HG03342 (cell line): ENCODE measurements around the gene CARM1.
A peak's percentile ranks its signal among the peaks of the same experiment; 100 is the strongest.
"Not testable (repeated sequence)": the region's sequence is repeated elsewhere in the genome, so short reads cannot be mapped to it uniquely, and the experiment has no call there.

Experiments
- ATAC-seq: cut with Tn5 transposase; IDR thresholded peaks from one replicate; pipeline ENCODE4 v1.9.1; 2021; ENCODE audit warnings: mild to moderate bottlenecking, moderate library complexity; ENCODE audit not compliant: unreplicated experiment

Gene CARM1

DNA sequence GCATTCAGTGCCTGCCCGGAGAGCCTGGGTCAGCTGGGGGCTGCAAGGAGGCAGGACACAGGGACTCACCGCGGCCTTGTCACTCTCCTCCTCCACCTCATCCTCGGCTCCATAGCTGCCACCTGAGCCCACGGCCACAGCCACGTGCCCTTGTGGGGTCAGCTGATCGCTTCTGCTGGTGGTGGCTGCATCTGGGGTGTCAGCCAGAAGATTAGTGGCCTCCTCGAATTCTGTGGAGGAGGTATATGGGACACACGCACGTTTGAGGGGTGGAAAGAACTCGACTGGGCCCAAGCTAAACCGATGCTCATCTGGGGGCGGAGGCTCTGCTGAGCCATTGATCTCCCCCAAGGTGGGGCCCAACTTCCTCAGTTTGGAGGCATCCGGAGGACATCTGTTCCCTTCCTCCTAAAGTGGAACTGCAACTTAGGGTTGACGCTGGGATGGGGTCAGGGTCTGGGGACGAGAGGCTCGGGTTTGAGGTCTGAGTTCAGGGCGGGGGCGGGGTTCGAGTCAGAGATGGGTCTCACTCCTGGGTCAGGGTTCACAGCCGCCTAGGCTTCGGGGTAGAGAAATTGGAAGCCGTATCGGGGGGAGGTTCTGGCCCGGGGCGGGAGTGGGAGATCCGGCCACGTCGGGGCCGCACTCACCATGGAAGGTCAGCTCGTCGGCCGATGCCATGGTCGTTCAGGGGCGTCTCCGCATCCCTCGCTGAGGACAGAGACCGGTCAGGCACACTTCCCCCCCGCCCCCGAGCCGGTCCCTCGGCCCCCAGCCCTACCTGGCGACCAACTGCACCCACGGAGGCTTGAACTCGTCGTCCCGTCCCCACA lies 56.6 kb downstream of the CARM1 start:
- ATAC-seq = no peak

DNA sequence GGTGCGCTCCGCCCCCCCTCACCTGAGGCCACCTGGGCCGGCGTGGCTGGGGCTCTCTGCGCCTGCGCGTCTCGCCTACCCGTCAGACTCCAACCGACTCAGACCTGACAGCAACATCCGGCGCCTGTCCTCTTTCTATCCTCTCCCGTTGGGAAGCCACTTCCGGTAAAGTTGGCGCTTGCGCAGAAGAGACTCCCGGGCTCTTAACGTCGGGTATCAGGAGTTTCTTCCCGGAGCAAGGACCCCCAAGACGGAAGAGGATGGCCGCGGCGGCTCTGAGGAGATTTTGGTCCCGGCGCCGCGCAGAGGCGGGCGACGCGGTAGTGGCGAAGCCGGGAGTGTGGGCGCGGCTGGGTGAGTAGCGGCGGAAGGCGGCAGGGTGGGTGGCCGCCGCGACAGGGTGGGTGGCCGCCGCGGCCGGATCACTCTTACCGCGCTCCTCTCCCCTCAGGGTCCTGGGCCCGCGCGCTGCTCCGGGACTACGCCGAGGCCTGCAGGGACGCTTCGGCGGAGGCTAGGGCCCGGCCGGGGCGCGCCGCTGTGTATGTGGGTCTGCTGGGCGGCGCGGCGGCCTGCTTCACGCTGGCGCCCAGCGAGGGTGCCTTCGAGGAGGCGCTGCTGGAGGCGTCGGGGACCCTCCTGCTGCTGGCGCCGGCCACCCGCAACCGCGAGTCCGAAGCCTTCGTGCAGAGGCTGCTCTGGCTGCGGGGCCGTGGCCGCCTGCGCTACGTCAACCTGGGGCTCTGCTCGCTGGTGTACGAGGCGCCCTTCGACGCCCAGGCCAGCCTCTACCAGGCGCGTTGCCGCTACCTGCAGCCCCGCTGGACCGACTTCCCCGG lies 57.4 kb downstream of the CARM1 start, which contains the start of the genes TIMM29 and YIPF2:
TIMM29 (plus strand) TSS at position 249 of the 839 bp plus-strand sequence; CDS start at position 261, 12 bp downstream.
YIPF2 (minus strand) TSS at position 77 of the 839 bp plus-strand sequence. CDS start 229 bp downstream, outside the sequence.
- ATAC-seq = peak; percentile 76

DNA sequence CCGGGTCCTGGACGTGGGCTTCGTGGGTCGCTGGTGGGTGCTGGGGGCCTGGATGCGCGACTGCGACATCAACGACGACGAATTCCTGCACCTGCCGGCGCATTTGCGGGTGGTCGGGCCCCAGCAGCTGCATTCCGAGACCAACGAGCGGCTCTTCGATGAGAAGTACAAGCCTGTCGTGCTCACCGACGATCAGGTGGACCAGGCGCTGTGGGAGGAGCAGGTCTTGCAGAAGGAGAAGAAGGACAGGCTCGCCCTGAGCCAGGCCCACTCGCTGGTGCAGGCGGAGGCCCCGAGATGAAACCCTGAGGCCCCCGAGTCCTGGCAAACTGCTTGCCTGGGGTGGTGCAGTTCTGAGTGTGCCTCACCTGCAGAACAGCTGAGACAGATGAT lies 58.0 kb downstream of the CARM1 start:
- ATAC-seq = no peak

DNA sequence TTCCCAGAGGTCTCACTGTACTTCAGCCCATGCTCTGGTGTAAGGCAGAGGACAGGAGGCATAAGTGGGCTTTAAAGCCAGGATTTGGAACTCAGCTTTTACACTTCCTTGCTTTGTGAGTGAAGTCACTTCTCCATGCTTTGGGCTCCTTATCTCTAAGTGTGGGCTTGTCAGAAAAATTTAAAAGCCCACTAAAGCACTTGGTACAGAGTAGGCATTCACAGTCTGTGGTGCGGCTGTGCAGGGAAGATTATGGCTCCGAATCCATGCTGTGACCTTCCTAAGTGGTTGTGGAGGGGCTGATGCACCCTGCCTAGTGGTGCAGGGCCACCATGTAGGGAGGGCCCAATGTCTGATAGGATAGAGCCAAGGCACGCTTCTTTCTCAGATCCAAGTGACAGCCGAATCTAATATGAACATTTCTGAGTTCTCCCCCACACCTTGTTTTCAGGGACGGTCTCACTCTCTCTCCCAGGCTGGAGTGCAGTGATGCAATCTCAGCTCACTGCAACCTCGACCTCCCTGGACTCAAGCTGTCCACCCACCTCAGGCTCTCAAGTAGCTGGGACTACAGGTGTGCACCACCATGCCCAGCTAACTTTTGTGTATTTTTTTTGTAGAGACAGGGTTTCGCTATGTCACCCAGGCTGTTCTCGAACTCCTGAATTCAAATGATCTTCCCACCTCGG lies 64.2 kb downstream of the CARM1 start:
- ATAC-seq = no peak

DNA sequence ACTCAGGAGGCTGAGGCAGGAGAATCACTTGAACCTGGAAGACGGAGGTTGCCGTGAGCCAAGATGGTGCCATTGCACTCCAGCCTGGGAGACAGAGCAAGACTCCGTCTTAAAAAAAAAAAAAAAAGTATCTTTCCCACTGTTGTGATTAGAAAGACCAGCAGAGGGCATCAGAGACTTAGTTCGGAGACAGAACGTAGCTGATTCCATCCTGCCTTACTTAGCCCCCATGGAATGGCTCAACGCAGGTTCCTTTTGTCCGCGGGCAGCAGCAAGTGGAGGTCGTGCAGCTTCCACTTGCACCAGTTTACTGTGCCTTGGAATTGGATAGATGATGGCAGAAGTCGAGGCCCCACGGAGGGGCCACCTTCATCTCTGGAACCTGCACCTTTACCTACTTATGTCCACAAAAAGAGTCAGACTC lies 65.3 kb downstream of the CARM1 start:
- ATAC-seq = no peak

DNA sequence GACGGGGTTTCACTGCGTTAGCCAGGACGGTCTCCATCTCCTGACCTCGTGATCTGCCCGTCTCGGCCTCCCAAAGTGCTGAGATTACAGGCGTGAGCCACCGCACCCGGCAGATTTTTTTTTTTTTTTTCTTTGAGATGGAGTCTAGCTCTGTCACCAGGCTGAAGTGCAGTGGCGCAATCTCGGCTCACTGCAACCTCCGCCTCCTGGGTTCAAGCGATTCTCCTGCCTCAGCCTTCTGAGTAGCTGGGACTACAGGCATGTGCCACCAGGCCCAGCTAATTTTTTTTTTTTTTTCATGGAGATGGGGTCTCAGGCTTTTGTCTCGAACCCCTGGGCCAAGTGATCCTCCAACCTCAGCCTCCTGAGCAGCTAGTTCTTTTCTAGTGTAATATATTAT lies 70.3 kb downstream of the CARM1 start:
- not testable (repeated sequence) for ATAC-seq

DNA sequence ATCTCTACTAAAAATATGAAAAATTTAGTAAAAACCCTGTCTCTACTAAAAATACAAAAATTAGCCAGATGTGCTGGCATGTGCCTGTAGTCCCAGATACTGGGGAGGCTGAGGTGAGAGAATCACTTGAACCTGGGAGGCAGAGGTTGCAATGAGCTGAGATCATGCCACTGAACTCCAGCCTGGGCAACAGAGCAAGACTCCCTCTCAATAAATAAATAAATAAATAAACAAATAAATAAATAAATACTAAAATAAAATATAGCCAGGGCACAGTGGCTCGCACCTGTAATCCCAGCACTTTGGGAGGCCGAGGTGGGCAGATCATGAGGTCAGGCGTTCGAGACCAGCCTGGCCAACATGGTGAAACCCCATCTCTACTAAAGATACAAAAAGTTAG lies 72.1 kb downstream of the CARM1 start:
- ATAC-seq = not testable (repeated sequence)

DNA sequence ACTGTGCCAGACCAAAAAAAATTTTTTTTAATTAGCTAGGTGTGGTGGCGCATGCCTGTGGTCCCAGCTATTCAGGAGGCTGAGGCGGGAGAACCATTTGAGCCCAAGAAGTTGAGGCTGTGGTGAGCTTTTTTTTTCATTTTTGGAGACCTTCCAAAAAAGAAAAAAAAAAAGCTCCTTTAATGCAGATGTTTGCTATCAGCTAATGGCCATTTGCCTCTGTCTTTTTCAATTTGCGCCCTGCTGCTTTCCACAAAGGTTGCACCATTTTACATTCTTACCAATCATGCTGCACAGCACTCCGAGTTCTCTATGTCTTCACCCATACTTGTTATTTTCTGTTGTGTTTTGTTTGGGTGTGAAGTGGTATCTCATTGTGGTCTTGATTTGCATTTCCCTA lies 73.9 kb downstream of the CARM1 start:
- no peak for ATAC-seq

DNA sequence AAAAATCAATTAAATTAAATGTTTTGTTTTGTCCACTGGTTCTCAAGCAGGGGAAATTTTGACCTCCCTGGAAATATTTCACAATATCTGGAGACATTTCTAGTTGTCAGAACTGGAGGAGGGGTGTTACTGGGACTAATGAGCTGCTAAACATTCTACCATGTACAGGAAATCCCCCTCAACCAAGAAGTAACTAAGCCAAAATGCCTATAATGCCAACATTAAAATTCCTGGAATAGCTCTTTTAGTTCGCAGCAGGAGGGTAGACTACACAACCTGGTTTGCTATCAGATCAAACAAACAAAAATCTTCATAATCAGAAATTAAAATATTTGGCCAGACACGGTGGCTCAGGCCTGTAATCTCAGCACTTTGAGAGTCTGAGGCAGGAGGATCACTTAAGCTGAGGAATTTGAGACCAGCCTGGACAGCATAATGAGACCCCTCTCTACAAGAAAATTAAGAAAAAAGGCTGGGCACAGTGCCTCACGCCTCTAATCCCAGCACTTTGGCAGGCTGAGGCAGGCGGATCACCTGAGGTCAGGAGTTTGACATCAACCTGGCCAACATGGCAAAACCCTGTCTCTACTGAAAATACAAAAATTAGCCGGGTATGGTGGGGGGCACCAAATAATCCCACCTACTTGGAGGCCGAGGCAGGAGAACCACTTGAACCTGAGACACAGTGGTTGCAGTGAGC lies 75.8 kb downstream of the CARM1 start:
- no peak for ATAC-seq

DNA sequence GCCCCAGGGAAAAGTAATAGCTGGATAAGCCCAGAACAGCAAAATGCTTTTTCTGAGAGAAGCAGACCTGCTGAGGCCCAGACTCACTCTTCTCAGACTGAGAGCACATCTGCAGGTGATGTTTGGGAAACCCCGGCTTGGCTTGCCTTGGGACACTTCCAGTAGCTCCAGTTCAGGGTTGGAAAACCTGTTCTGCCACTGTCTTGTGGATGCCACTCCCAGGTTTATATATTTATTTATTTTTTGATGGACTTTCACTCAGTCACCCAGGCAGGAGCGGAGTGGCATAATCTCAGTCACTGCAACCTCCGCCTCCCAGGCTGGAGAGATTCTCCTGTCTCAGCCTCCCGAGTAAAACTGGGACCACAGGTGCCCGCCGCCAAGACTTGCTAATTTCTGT lies 81.5 kb downstream of the CARM1 start:
- ATAC-seq = no peak

DNA sequence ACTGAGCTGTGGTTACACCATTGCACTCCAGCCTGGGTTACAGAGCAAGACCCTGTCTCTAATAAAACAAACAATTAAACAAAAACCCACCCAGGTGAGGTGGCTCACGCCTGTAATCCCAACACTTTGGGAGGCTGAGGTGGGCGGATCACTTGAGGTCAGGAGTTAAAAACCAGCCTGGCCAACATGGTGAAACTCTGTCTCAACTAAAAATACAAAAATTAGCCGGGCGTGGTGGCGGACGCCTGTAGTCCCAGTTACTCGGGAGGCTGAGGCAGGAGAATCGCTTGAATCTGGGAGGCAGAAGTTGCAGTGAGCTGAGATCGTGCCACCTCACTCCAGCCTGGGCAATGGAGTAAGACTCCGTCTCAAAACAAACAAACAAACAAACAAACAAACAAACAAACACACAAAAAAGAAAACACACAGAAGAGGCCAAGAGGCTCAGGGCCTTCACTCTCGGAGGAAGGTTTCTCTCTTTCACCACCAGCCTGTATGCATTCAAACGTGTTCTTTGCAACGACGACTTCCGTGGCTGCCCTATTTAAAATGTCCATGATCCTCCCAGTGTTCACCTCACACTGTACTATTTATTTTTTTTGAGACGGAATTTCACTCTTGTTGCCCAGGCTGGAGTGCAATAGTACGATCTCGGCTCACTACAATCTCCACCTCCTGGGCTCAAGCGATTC lies 88.1 kb downstream of the CARM1 start:
- ATAC-seq = not testable (repeated sequence)

DNA sequence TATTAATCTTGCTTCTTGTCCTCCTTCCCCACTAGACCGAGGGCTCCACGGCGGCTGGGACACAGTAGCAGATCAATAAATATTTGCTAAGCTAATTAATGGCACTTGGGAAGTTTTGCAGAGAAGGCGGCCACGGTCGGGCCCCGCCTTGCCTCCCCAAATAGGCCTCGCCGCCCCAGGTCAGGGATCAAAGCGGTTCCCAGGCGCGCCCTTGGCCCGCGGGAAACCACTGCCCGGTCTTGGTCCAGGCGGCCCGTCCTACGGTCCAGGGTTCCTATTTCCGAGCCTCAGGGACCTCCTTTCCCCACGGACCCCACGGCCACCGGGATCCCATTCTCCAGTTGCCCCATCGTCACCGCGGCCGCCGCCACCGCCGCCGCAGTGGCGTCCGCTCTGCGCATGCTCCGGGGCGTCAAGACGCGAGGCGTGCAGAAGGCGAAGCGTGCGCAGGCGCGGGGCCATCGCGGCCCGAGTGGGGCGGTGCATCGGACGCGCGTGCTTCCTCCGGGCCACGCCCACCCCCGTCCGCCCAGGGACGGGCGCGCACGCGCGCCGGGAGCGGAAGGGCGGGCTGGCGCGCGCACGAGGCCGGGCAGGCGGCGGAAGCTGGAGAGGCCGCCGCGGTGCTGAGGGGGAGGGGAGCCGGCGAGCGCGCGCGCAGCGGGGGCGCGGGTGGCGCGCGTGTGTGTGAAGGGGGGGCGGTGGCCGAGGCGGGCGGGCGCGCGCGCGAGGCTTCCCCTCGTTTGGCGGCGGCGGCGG lies 89.1 kb downstream of the CARM1 start, which contains the start of gene SMARCA4:
SMARCA4 (plus strand) TSS at position 717 of the 759 bp plus-strand sequence. CDS start 23,122 bp downstream, outside the sequence.
- peak; percentile 73 for ATAC-seq

DNA sequence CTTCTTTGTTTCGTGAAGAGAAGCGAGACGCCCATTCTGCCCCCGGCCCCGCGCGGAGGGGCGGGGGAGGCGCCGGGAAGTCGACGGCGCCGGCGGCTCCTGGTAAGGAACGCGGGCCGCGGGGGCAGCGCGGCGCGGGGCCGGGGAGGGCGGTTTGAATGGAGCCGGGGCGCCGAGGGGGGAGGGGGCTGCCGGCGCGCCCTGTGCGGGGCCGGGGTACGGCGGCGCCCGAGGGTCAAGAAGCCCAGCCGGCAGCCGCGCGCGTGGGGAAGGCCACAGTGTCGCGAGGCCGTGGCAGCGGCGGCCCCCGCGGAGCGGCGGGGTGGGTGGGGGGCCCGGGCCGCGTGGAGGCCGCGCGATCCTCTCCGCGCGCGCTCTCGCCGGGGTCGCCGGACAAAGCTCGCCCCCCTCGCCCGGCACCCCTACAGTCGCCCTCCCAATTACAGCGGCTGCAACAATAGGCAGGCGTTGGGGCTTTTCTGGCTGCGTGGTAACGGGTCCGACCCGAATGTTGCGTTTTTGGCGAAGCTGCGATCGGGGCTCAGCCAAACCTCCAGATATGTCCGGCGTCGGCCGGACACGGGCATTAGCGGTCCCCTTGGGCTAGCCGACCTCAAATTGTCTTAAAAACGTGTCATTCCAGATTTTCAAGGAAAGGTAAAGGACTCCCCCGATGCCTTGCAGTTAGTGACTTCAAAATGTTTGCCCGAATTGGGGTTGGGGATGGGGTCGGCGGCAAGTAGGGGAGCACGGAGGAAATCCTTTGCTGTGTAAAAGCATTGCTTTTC lies 89.9 kb downstream of the CARM1 start:
- ATAC-seq = peak; percentile 37

DNA sequence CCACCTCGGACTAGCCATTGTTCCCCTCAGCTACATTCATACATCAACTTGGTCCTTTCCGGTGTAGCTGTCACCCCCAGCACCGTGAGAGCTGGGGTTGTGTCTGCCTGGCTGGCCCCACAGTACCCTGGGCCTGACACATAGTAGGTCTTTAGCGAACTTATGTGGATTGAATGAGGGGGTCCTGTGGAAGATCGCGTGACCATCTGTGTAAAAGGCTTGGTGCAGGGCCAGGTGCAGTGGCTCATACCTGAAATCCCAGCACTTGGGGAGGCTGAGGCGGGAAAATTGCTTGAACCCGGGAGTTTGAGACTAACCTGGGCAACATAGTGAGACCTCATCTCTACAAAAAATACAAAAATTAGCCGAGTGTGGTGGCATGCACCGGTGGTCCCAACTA lies 91.5 kb downstream of the CARM1 start:
- ATAC-seq = no peak

DNA sequence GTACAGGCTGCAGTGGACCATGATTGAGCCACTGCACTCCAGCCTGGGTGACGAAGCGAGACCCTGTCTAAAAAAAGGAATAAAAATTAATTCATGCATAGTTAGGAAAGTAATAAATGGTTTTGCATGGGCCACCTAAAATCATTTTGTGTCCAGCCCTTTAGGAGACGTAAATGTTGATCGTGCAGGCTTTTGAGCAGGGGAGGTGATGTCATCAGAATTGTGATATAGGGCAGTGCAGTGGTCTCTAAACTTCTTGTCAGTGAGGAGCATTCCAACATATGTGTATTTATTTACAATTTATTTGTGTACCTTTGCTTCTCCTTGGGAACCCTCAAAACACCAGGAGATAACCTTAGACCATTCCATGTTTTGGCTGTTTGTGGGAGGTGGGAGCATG lies 92.5 kb downstream of the CARM1 start:
- no peak for ATAC-seq

DNA sequence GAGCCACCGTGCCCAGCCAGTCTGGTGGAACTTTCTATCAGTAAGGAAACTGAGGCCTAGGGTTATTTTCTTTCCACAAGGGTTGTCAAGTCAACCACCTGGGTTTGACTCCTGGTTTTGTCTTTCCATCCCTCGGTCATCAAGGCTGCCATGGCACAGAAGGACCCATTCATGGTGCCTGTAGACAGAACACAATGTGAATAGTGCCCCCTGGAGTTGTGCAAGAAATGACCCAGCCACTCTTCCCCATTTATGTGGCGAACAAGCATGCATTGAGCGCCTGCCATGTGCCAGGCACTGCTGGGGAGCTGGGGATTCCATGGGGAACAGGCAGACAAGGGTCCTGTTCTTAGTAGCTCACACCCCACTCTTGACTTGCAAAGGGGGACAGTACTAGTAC lies 93.5 kb downstream of the CARM1 start:
- no peak for ATAC-seq

DNA sequence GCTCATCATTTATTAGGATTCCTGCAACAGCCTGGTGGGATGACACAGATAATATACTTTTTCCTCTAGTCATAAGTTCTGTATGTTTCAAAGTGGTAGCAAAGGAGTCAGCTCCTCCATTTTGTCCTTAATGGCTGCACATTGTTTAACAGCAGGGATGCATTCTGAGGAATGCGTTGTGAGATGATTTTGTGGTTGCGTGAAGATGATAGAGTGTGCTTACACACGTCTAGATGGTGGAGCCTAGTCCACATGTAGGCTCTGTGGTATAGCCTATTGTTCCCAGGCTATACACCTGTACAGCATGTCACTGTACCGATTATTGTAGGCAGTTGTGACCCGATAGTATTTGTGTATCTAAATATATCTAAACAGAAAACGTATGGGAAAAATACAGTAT lies 94.0 kb downstream of the CARM1 start:
- ATAC-seq = no peak

DNA sequence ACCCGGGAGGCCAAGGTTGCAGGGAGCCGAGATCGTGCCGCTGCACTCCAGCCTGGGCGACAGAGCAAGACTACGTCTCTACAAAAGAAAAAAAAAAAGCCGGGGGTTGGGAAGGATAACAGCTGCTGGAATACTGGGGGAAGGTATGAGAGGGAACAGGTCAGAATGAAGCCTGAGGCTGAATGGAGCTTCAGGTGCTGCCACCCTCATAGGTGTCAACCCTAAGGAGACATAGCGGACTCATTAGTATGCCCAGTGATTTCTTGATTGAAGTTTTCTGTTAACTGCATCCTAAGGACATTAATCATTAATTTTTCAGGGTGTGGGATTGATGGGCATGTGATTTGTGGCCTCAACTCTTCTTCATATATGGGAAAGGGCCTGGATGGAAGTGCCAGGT lies 95.5 kb downstream of the CARM1 start:
- ATAC-seq = no peak
